Neural progenitor cell (in vitro differentiated cells): ENCODE results near the gene TRIM15. TPM values are rescaled to one million over a fixed set of nuclear protein-coding genes. Genes with fewer than 3 reads are reported as not detected.
"Not testable (repeated sequence)": the region's sequence is repeated elsewhere in the genome, so short reads cannot be mapped to it uniquely, and the experiment has no call there.

Experiments used
- DNase-seq: peaks from one replicate; pipeline ENCODE4 v3.0.0-alpha.2; 2016; ENCODE audit warnings: low spot score
- H2AFZ ChIP-seq: fragments of 200-600 bp; sonication (generic); replicated peaks from 2 replicates; pipeline ENCODE4 v1.6.1; 2016; ENCODE audit warnings: antibody characterized with exemption
- H3F3A ChIP-seq: fragments of 200-600 bp; sonication (generic); 2 replicates; pipeline ENCODE4 v1.6.1; 2016; ENCODE audit warnings: antibody characterized with exemption, low read depth
- H3K27ac ChIP-seq: fragments of 200-600 bp; sonication (generic); 2 replicates; pipeline ENCODE4 v1.5.1; 2016; ENCODE audit warnings: mild to moderate bottlenecking
- H3K27me3 ChIP-seq: fragments of 200-600 bp; sonication (generic); 2 replicates; pipeline ENCODE4 v1.6.1; 2016; ENCODE audit warnings: mild to moderate bottlenecking, moderate library complexity
- H3K36me3 ChIP-seq: fragments of 200-600 bp; sonication (generic); 2 replicates; pipeline ENCODE4 v1.5.1; 2016
- H3K4me1 ChIP-seq: fragments of 200-600 bp; sonication (generic); 2 replicates; pipeline ENCODE4 v1.6.1; 2016; ENCODE audit warnings: mixed run types
- H3K4me2 ChIP-seq: fragments of 200-600 bp; sonication (generic); 2 replicates; pipeline ENCODE4 v1.6.1; 2016
- H3K4me3 ChIP-seq: fragments of 200-600 bp; sonication (generic); 2 replicates; pipeline ENCODE4 v1.5.1; 2016
- H3K79me2 ChIP-seq: fragments of 200-600 bp; sonication (generic); 2 replicates; pipeline ENCODE4 v1.6.1; 2016; ENCODE audit warnings: low read depth
- H3K9ac ChIP-seq: fragments of 200-600 bp; sonication (generic); 2 replicates; pipeline ENCODE4 v1.6.1; 2016
- H3K9me3 ChIP-seq: fragments of 200-600 bp; sonication (generic); 2 replicates; pipeline ENCODE4 v1.5.1; 2016; ENCODE audit warnings: low read depth
- H4K20me1 ChIP-seq: fragments of 200-600 bp; sonication (generic); 2 replicates; pipeline ENCODE4 v1.6.1; 2016; ENCODE audit warnings: low read depth
- H3K27ac Mint-ChIP-seq: 3 replicates; pipeline ENCODE4 v1.8.0; 2021; ENCODE audit warnings: mixed read lengths
- H3K27me3 Mint-ChIP-seq: 2 replicates; pipeline ENCODE4 v1.8.0; 2022; ENCODE audit warnings: low read depth, mild to moderate bottlenecking, inconsistent platforms, moderate library complexity, mixed read lengths; ENCODE audit not compliant: insufficient read depth
- H3K36me3 Mint-ChIP-seq: 3 replicates; pipeline ENCODE4 v1.8.0; 2021; ENCODE audit warnings: mixed read lengths
- H3K4me1 Mint-ChIP-seq: 3 replicates; pipeline ENCODE4 v1.8.0; 2021; ENCODE audit warnings: mixed read lengths
- H3K4me3 Mint-ChIP-seq: 3 replicates; pipeline ENCODE4 v1.8.0; 2021; ENCODE audit warnings: mild to moderate bottlenecking, moderate library complexity, mixed read lengths
- H3K9me3 Mint-ChIP-seq: 3 replicates; pipeline ENCODE4 v1.8.0; 2020; ENCODE audit warnings: mixed read lengths
- CTCF ChIP-seq: fragments of 200-600 bp; sonication (generic); IDR thresholded peaks from 2 replicates; pipeline ENCODE4 v1.5.1; 2017; ENCODE audit warnings: antibody characterized with exemption, mild to moderate bottlenecking
- EZH2 ChIP-seq: fragments of 200-600 bp; sonication (generic); IDR thresholded peaks from 2 replicates; pipeline ENCODE4 v1.6.1; 2017; ENCODE audit warnings: antibody characterized with exemption, mild to moderate bottlenecking, moderate library complexity
- EZH2phosphoT487 ChIP-seq: fragments of 200-600 bp; sonication (generic); IDR thresholded peaks from 2 replicates; pipeline ENCODE4 v1.6.1; 2017; ENCODE audit warnings: antibody characterized with exemption
- small RNA-seq: library from RNA; depleted of rRNA; stranded (forward); fragments of <200 nt; gene quantifications from one replicate; pipeline ENCODE3, GENCODE V24; 2015
- total RNA-seq: library from RNA; depleted of rRNA; stranded (reverse); fragments of >200 nt; gene quantifications from 2 replicates; pipeline ENCODE4 v1.2.3, GENCODE V29; 2015; ENCODE audit warnings: low replicate concordance

Gene TRIM15
- total RNA-seq, 1 donor from 2014 or later: not detected

GRCh38 chr6:30219244-30219643 is 55.9 kb downstream of the TRIM15 start:
- H3K9ac ChIP-seq: no peak overlapping the region
- Mint-ChIP-seq H3K9me3 (peaks cover 15% of the 10 kb centered on the region), H3K4me1 (peaks cover 6% of the 10 kb centered on the region), H3K4me3 (no peak overlapping the region), H3K36me3 (peaks cover 2% of the 10 kb centered on the region), H3K27me3 (peaks cover 5% of the 10 kb centered on the region), H3K27ac (no peak overlapping the region)
- peak overlapping the region; percentile 90 for H2AFZ ChIP-seq
- no peaks in the 10 kb centered on the region for H4K20me1 ChIP-seq
- no peak overlapping the region for H3K4me3 ChIP-seq
- H3K4me1 ChIP-seq: no peaks in the 10 kb centered on the region
- peak; percentile 66 for DNase-seq
- no peak overlapping the region for H3K27ac ChIP-seq
- no peaks in the 10 kb centered on the region for H3K36me3 ChIP-seq
- peaks cover 4% of the 10 kb centered on the region for H3F3A ChIP-seq
- no peaks in the 10 kb centered on the region for H3K79me2 ChIP-seq
- peaks cover 6% of the 10 kb centered on the region for H3K9me3 ChIP-seq
- no peaks in the 10 kb centered on the region for H3K27me3 ChIP-seq
- TF ChIP-seq CTCF (peak; percentile 81), EZH2phosphoT487 (no peak), EZH2 (no peak)
- no peak overlapping the region for H3K4me2 ChIP-seq

GRCh38 chr6:30221395-30221794 is 58.0 kb downstream of the TRIM15 start:
- H3K36me3 Mint-ChIP-seq, H3K4me1 ChIP-seq, H3K9ac ChIP-seq, H3K4me3 Mint-ChIP-seq, H3K27ac ChIP-seq, H3K36me3 ChIP-seq, H3K4me2 ChIP-seq, H4K20me1 ChIP-seq, H3K27me3 ChIP-seq, H2AFZ ChIP-seq, H3K27ac Mint-ChIP-seq, H3K4me3 ChIP-seq, H3K27me3 Mint-ChIP-seq, DNase-seq, H3F3A ChIP-seq, H3K4me1 Mint-ChIP-seq, H3K79me2 ChIP-seq, H3K9me3 ChIP-seq: not testable (repeated sequence)
- peaks cover 15% of the 10 kb centered on the region for H3K9me3 Mint-ChIP-seq

GRCh38 chr6:30221956-30222355 is 58.6 kb downstream of the TRIM15 start:
- H3K4me3 ChIP-seq, H3K36me3 Mint-ChIP-seq, H3K4me3 Mint-ChIP-seq, H3K4me1 Mint-ChIP-seq, H3K36me3 ChIP-seq, DNase-seq, H3K27ac Mint-ChIP-seq, H3K27me3 Mint-ChIP-seq, H3K27me3 ChIP-seq, H3K4me1 ChIP-seq, H3K9me3 ChIP-seq, H3K27ac ChIP-seq, H3F3A ChIP-seq, H3K4me2 ChIP-seq, H3K9ac ChIP-seq, H4K20me1 ChIP-seq, H3K79me2 ChIP-seq, H2AFZ ChIP-seq: not testable (repeated sequence)
- H3K9me3 Mint-ChIP-seq: peaks cover 15% of the 10 kb centered on the region

Small RNAs within 50 kb of the gene (small RNA-seq; reads per million reads assigned to genes)
- gene RF00554: not detected

Other genes starting within 250 kb of the TRIM15 start
- gene HLA-A, start 221.0 kb upstream of the TRIM15 start, total RNA-seq: 107 and 278 TPM in 2 replicates
- 25.0 and 34.8 TPM in 2 replicates for gene POLR1H, start 102.3 kb upstream of the TRIM15 start, total RNA-seq
- 22.7 and 28.4 TPM in 2 replicates for gene PPP1R11, start 96.3 kb upstream of the TRIM15 start, total RNA-seq
- gene RNF39, start 87.8 kb upstream of the TRIM15 start, total RNA-seq: not detected in 2 replicates
- not detected in 2 replicates for gene TRIM31, start 50.5 kb upstream of the TRIM15 start, total RNA-seq
- gene TRIM40, start 27.4 kb upstream of the TRIM15 start, total RNA-seq: not detected in 2 replicates
- not detected in 2 replicates for gene TRIM10, start 2.3 kb upstream of the TRIM15 start, total RNA-seq
- 8.3 and 20.0 TPM in 2 replicates for gene TRIM26, start 49.9 kb downstream of the TRIM15 start, total RNA-seq
- gene TRIM39, start 163.4 kb downstream of the TRIM15 start, total RNA-seq: 11.0 and 21.2 TPM in 2 replicates
- 38.0 and 89.6 TPM in 2 replicates for gene RPP21, start 181.6 kb downstream of the TRIM15 start, total RNA-seq